ENCODE data around the gene PIGS.

- TF ChIP-seq CTCF (IDR thresholded peaks at IDR 0.05) (no peak), EZH2 (IDR thresholded peaks at IDR 0.05; ENCODE audit: borderline replicate concordance, insufficient read depth, low read depth, low read length, poor library complexity, severe bottlenecking) (no peak)
Observed at GRCh38 chr17:28573040-28573380, 1.7 kb upstream of the PIGS start.
